ENCODE data around the gene SLC17A1.
"Not testable (repeated sequence)": the region's sequence is repeated elsewhere in the genome, so short reads cannot be mapped to it uniquely, and the experiment has no call there.

Gene SLC17A1

DNA sequence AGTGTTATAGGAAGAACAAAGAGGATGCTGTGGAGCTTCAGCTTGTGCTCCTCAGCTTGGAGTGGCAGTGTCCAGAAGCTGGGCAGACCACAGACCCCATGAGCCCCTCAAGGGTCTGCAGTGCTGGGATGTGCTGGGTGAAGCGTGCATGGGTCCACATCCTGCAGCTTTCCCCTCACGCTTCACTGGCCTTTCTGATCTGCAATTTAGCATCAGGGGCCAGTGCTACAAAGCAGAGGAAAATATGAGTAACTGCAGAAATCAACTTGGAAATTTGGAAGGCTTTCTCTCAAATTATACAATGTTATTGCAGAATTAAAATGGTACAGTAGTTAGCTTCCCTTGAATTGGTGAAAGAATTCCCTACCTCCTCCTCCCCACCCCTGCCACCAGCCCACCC lies 67.2 kb downstream of the SLC17A1 start:
- no peaks in the 10 kb centered on the region for H3K36me3 ChIP-seq (ENCODE audit: control insufficient read depth, insufficient read depth, low read length)
- H3K9me3 ChIP-seq (ENCODE audit: control insufficient read depth, insufficient read depth, low read length): no peaks in the 10 kb centered on the region
- DNase-seq (ENCODE audit: low read depth, low spot score): no peak
- no peaks in the 10 kb centered on the region for H3K4me1 ChIP-seq (ENCODE audit: control insufficient read depth, insufficient read depth, low read length)
- WGBS (ENCODE audit: insufficient coverage, insufficient read length): no CpG with 5 or more reads among the region's 2 CpGs
- H3K27me3 ChIP-seq (ENCODE audit: control insufficient read depth, insufficient read depth, low read length): no peaks in the 10 kb centered on the region
- no peak overlapping the region for H3K27ac ChIP-seq (ENCODE audit: low read length)
- no peak overlapping the region for H3K4me3 ChIP-seq (ENCODE audit: low read length)

DNA sequence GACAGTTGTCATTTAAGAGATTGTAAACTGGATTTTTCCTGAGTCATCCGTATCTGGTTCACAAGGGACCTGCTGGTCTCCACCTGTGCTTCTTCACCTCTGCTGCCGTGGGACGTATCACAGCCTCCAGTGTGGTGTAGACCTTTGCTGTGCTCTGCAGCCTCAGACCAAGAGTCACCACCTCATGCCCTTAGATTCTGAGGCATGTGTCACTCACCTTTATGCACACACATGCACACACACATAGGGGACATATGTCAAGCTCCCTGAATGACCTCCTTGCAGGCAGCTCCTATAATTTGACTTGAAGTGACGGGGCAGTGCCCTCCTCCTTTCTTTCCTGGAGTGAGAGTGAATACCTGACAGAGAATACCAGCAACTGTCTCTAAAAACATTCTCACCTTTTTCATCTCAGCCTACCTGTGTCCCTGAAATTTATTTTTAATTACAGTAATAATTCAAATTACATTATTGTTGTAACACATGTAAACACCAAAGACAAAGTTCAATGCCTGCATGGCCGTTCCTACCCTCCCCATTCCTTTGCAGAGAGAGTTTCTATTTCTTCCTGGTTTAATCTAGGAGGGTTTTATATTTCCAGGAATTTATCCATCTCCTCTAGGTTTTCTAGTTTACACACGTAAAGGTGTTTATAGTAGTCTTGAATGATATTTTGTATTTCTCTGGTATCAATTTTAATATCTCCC lies 73.8 kb downstream of the SLC17A1 start:
- no peaks in the 10 kb centered on the region for H3K27me3 ChIP-seq (ENCODE audit: control insufficient read depth, insufficient read depth, low read length)
- H3K4me1 ChIP-seq (ENCODE audit: control insufficient read depth, insufficient read depth, low read length): no peaks in the 10 kb centered on the region
- WGBS (ENCODE audit: insufficient coverage, insufficient read length): no CpG with 5 or more reads among the region's 6 CpGs

GRCh38 chr6:25756382-25757363 lies 75.2 kb downstream of the SLC17A1 start:
- H3K27ac ChIP-seq (ENCODE audit: low read length): no peak overlapping the region
- H3K4me3 ChIP-seq (ENCODE audit: low read length): no peak overlapping the region
- no peaks in the 10 kb centered on the region for H3K36me3 ChIP-seq (ENCODE audit: control insufficient read depth, insufficient read depth, low read length)
- H3K4me1 ChIP-seq (ENCODE audit: control insufficient read depth, insufficient read depth, low read length): no peaks in the 10 kb centered on the region
- H3K27me3 ChIP-seq (ENCODE audit: control insufficient read depth, insufficient read depth, low read length): no peaks in the 10 kb centered on the region
- H3K9me3 ChIP-seq (ENCODE audit: control insufficient read depth, insufficient read depth, low read length): no peaks in the 10 kb centered on the region
- no CpG with 5 or more reads among the region's 9 CpGs for WGBS (ENCODE audit: insufficient coverage, insufficient read length)
- no peak for DNase-seq (ENCODE audit: low read depth, low spot score)

More for the DNA sequence above, 73.8 kb downstream of the SLC17A1 start:
- Histone ChIP-seq H3K36me3 (ENCODE audit: control insufficient read depth, insufficient read depth, low read length) (no peaks in the 10 kb centered on the region), H3K4me3 (ENCODE audit: low read length) (no peak overlapping the region), H3K27ac (ENCODE audit: low read length) (no peak overlapping the region), H3K9me3 (ENCODE audit: control insufficient read depth, insufficient read depth, low read length) (no peaks in the 10 kb centered on the region)
- DNase-seq (ENCODE audit: low read depth, low spot score): no peak

DNA sequence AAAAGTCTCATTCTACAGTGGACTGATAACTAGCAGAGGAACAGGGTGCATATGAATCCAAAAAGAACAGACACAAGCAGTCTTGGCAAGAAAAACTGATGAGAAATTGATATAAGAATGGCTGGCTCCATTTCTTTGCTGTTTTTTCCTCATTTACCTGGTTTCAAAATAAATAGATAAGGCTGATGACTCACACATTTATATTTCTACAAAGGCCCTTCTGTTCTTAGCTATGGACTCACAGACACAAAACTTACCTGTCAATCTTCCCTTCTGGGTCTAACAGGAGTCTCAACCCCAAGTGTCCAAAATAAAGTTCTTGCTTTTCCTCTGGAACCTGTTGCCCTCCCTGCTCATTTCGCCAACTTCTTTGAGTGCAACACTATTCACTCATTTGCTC lies 76.4 kb downstream of the SLC17A1 start:
- no CpG with 5 or more reads among the region's 1 CpG for WGBS (ENCODE audit: insufficient coverage, insufficient read length)

GRCh38 chr6:25754535-25754934 lies 77.3 kb downstream of the SLC17A1 start, which contains the start of gene SLC17A4:
TSS of gene SLC17A4 (plus strand) at chr6:25754742. CDS start at chr6:25761963, 7,221 bp downstream.
- H3K4me3 ChIP-seq (ENCODE audit: low read length): no peak within 1 kb of the TSS
- no peaks in the 10 kb centered on the region for H3K27me3 ChIP-seq (ENCODE audit: control insufficient read depth, insufficient read depth, low read length)
- H3K36me3 ChIP-seq (ENCODE audit: control insufficient read depth, insufficient read depth, low read length): no peaks in the 10 kb centered on the region
- H3K4me1 ChIP-seq (ENCODE audit: control insufficient read depth, insufficient read depth, low read length): no peaks in the 10 kb centered on the region
- no peak within 1 kb of the TSS for H3K27ac ChIP-seq (ENCODE audit: low read length)
- H3K9me3 ChIP-seq (ENCODE audit: control insufficient read depth, insufficient read depth, low read length): no peaks in the 10 kb centered on the region
- DNase-seq (ENCODE audit: low read depth, low spot score): no peak

More for the DNA sequence above, 76.4 kb downstream of the SLC17A1 start:
- DNase-seq (ENCODE audit: low read depth, low spot score): no peak
- Histone ChIP-seq H3K27me3 (ENCODE audit: control insufficient read depth, insufficient read depth, low read length) (no peaks in the 10 kb centered on the region), H3K4me3 (ENCODE audit: low read length) (no peak overlapping the region), H3K36me3 (ENCODE audit: control insufficient read depth, insufficient read depth, low read length) (no peaks in the 10 kb centered on the region), H3K9me3 (ENCODE audit: control insufficient read depth, insufficient read depth, low read length) (no peaks in the 10 kb centered on the region), H3K27ac (ENCODE audit: low read length) (no peak overlapping the region), H3K4me1 (ENCODE audit: control insufficient read depth, insufficient read depth, low read length) (no peaks in the 10 kb centered on the region)

GRCh38 chr6:25753079-25753478 lies 78.8 kb downstream of the SLC17A1 start:
- Histone ChIP-seq H3K27me3 (ENCODE audit: control insufficient read depth, insufficient read depth, low read length) (no peaks in the 10 kb centered on the region), H3K4me3 (ENCODE audit: low read length) (no peak overlapping the region), H3K27ac (ENCODE audit: low read length) (no peak overlapping the region), H3K36me3 (ENCODE audit: control insufficient read depth, insufficient read depth, low read length) (no peaks in the 10 kb centered on the region), H3K4me1 (ENCODE audit: control insufficient read depth, insufficient read depth, low read length) (no peaks in the 10 kb centered on the region), H3K9me3 (ENCODE audit: control insufficient read depth, insufficient read depth, low read length) (no peaks in the 10 kb centered on the region)
- no peak for DNase-seq (ENCODE audit: low read depth, low spot score)

GRCh38 chr6:25750906-25751305 lies 80.9 kb downstream of the SLC17A1 start:
- Histone ChIP-seq H3K36me3 (ENCODE audit: control insufficient read depth, insufficient read depth, low read length) (no peaks in the 10 kb centered on the region), H3K27me3 (ENCODE audit: control insufficient read depth, insufficient read depth, low read length) (no peaks in the 10 kb centered on the region), H3K4me3 (ENCODE audit: low read length) (no peak overlapping the region), H3K9me3 (ENCODE audit: control insufficient read depth, insufficient read depth, low read length) (no peaks in the 10 kb centered on the region), H3K27ac (ENCODE audit: low read length) (no peak overlapping the region), H3K4me1 (ENCODE audit: control insufficient read depth, insufficient read depth, low read length) (no peaks in the 10 kb centered on the region)
- no CpG with 5 or more reads among the region's 3 CpGs for WGBS (ENCODE audit: insufficient coverage, insufficient read length)
- no peak for DNase-seq (ENCODE audit: low read depth, low spot score)

DNA sequence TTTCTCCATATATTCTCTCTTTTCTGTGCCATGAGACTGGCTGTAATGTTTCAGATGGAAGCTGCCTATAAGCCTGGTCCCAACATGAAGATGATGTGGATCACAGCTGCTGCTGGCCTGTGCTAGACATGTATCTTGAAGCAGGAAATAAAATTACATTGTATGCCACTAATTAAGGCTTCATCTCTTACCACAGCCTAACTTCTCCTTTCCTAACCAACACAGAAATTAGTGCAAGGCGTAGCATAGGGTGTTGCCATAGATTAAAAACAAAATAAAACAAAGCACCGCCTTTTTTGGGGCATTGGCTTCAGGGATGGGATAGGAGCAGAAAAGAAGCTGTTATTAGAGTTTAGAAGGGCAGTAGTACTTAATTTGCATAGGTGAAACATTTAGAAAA lies 82.0 kb downstream of the SLC17A1 start:
- no peak for DNase-seq (ENCODE audit: low read depth, low spot score)
- Histone ChIP-seq H3K27ac (ENCODE audit: low read length) (no peak overlapping the region), H3K27me3 (ENCODE audit: control insufficient read depth, insufficient read depth, low read length) (no peaks in the 10 kb centered on the region), H3K4me3 (ENCODE audit: low read length) (no peak overlapping the region), H3K4me1 (ENCODE audit: control insufficient read depth, insufficient read depth, low read length) (no peaks in the 10 kb centered on the region), H3K9me3 (ENCODE audit: control insufficient read depth, insufficient read depth, low read length) (no peaks in the 10 kb centered on the region), H3K36me3 (ENCODE audit: control insufficient read depth, insufficient read depth, low read length) (no peaks in the 10 kb centered on the region)
- WGBS (ENCODE audit: insufficient coverage, insufficient read length): no CpG with 5 or more reads among the region's 2 CpGs

- not testable (repeated sequence) for DNase-seq (ENCODE audit: low read depth, low spot score); H3K27me3 ChIP-seq (ENCODE audit: control insufficient read depth, insufficient read depth, low read length); H3K27ac ChIP-seq (ENCODE audit: low read length); H3K36me3 ChIP-seq (ENCODE audit: control insufficient read depth, insufficient read depth, low read length); H3K4me3 ChIP-seq (ENCODE audit: low read length); H3K4me1 ChIP-seq (ENCODE audit: control insufficient read depth, insufficient read depth, low read length); H3K9me3 ChIP-seq (ENCODE audit: control insufficient read depth, insufficient read depth, low read length)
- no CpG with 5 or more reads among the region's 17 CpGs for WGBS (ENCODE audit: insufficient coverage, insufficient read length)
These were observed 83.0 kb downstream of the SLC17A1 start for GRCh38 chr6:25748601-25749517.

GRCh38 chr6:25748049-25748448 lies 83.8 kb downstream of the SLC17A1 start:
- H3K4me1 ChIP-seq (ENCODE audit: control insufficient read depth, insufficient read depth, low read length): no peaks in the 10 kb centered on the region
- H3K27ac ChIP-seq (ENCODE audit: low read length): no peak overlapping the region
- no peak for DNase-seq (ENCODE audit: low read depth, low spot score)
- H3K9me3 ChIP-seq (ENCODE audit: control insufficient read depth, insufficient read depth, low read length): no peaks in the 10 kb centered on the region
- H3K27me3 ChIP-seq (ENCODE audit: control insufficient read depth, insufficient read depth, low read length): no peaks in the 10 kb centered on the region
- no peak overlapping the region for H3K4me3 ChIP-seq (ENCODE audit: low read length)
- no peaks in the 10 kb centered on the region for H3K36me3 ChIP-seq (ENCODE audit: control insufficient read depth, insufficient read depth, low read length)
